AG10803 (cell line): ENCODE measurements around the gene TIPIN.

Experiments
- DNase-seq: peaks from one replicate; pipeline ENCODE4 v3.0.0; 2010; ENCODE audit warnings: low read depth
- H3K4me3 ChIP-seq: 2 replicates; pipeline ENCODE4 v1.5.1; 2011; ENCODE audit warnings: mild to moderate bottlenecking, low read length, control low read depth
- TF ChIP-seq, protein P1 (sequence below): conservative IDR thresholded peaks from 2 replicates; pipeline ENCODE4 v1.5.1; 2011; ENCODE audit warnings: mild to moderate bottlenecking, low read length, control low read depth, inconsistent platforms

Gene TIPIN

DNA sequence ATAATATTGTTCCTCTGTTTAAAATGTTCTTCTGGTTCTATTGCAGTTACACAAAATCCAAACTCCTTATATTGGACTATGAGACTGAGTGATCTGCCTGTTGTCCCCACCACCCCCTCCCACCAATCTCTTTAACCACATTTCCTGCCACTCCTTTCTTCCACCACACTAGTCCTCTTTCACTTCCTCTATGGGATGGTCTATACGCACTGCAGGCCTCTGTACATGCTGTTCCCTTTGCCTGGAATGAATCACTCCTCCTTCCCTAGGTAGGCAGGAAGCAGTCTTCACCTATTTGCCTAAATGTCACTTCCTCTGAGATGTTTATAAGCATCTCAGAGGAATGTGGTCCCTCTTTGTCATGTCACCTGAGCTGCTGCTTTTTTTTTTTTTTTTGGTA lies 34.2 kb upstream of the TIPIN start:
- H3K4me3 ChIP-seq, result no peak overlapping the region
- TF ChIP-seq, protein P1, sequence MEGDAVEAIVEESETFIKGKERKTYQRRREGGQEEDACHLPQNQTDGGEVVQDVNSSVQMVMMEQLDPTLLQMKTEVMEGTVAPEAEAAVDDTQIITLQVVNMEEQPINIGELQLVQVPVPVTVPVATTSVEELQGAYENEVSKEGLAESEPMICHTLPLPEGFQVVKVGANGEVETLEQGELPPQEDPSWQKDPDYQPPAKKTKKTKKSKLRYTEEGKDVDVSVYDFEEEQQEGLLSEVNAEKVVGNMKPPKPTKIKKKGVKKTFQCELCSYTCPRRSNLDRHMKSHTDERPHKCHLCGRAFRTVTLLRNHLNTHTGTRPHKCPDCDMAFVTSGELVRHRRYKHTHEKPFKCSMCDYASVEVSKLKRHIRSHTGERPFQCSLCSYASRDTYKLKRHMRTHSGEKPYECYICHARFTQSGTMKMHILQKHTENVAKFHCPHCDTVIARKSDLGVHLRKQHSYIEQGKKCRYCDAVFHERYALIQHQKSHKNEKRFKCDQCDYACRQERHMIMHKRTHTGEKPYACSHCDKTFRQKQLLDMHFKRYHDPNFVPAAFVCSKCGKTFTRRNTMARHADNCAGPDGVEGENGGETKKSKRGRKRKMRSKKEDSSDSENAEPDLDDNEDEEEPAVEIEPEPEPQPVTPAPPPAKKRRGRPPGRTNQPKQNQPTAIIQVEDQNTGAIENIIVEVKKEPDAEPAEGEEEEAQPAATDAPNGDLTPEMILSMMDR, result no peak
- no peak for DNase-seq

DNA sequence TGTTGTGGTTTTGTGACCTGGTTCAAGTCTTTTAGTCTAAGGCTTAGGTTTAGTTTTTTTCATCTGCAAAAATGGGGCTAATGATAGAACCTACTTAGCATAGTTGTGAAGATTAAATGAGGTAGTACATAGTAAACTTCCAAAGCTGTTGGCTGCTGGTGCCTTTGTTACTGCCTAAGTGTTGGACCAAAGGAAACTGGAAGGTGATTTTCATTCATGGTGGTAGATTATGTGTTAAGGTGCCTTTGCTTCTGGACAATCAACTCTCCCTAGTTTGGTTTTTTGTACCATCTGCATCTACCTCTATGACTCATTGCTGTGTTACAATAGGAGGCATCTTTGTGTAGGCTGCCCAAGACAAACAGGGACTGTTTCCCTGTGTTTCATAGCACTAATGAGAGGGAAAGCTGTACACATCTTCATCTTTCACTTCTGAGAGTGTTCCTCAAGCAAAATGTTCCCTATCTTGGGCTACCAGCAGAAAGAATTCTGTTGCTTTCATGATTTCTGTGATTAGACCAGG lies 33.4 kb upstream of the TIPIN start:
- H3K4me3 ChIP-seq, result no peak overlapping the region
- DNase-seq, result no peak
- TF ChIP-seq, protein P1, result no peak

DNA sequence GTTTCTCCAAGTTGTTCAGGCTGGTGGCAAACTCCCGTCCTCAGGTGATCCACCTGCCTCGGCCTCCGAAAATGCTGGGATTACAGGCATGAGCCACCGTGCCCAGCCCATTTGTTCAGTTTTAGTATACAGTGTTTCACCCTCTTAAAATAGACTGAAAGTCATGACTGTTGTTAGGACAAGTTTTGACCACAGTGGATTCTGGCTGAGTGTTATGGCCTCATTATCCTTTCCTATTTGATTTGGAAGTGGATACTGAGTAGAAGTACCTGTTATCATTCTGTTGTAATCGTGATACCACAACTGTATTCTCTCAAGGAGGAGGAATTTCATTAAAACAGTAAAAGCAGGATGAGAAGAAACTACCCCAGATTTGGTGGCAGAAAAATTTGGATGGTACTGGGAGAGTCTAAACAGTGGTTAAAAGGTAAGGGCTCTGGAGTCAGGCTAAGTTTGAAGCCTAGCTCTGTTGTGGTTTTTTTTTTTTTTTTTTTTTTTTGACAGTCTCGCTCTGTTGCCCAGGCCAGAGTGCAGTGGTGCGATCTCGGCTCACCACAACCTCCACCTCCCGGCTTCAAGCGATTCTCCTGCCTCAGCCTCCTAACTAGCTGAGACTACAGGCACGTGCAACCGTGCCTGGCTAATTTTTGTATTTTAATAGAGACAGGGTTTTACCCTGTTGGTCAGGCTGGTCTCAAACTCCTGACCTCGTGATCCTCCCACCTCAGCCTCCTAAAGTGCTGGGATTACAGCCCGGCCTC lies 32.8 kb upstream of the TIPIN start:
- H3K4me3 ChIP-seq, result no peak overlapping the region
- no peak for DNase-seq
- TF ChIP-seq, protein P1, result no peak

DNA sequence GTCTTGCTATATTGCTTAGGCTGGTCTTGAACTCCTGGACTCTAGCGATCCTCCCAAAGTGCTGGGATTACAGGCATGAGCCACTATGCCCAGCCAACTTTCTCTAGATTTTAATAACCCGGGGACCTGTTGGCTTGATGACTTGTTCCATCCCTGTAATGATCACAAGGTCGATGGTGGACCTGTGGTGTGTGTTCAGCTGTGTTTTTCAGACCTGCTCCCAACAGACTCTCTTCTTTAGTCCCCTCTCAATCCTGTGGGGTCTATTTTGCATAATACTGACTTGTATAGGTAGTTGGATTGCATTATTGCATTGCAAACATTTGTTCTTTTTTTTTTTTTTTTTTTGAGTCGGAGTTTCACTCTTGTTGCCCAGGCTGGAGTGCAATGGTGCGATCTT lies 32.1 kb upstream of the TIPIN start:
- no peak for DNase-seq
- TF ChIP-seq, protein P1, result no peak
- H3K4me3 ChIP-seq, result no peak overlapping the region

DNA sequence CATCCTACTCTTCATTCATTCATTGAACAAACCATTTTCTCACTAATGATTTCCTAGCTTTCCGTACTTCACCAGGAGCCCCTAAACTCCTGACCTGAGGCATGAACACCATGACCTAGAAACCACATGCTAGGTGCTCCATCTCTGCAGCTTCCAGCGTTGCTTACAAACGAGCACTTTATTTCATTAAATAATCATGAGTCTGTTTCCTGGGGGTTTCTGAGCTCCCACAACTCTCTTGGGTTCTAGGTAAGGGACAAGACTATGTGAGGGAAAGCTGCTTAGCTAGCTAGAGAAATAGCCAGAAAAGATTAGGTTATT lies 31.5 kb upstream of the TIPIN start:
- no peak for DNase-seq
- peak overlapping the region; percentile 84 for H3K4me3 ChIP-seq
- TF ChIP-seq, protein P1, result no peak

DNA sequence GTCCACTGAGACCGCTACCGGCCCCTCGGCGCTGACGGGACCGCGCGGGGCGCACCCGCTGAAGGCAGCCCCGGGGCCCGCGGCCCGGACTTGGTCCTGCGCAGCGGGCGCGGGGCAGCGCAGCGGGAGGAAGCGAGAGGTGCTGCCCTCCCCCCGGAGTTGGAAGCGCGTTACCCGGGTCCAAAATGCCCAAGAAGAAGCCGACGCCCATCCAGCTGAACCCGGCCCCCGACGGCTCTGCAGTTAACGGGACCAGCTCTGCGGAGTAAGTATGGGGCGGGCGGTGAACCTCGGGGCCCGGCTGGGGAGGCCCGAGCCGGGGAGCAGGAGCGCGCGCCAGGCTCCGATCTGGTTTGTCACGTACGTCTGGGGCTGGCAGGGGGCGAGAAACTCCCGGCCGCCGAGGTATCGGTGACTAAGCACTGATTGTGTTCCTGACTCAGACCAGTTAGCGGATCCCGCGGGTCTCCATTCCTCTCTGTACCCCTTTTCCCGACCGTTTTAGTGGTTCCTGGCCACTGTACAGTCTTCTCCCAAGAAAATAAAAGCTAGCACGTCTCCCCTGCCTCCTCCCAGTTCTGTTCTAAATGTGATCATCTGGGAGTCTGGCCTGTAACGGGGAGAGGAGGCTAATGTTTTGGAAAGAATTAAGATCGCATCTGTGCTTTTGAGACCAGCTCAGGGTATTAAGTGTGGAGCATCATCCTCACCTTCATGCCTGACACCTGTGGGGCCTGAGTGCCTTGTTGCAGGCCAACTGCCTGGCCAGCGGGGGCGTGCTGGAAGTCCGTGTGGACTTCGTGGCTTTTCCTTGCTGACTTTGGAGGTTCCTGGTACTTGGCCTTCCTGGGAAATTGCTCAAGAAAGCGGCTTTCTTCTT lies 30.9 kb upstream of the TIPIN start:
- peak; percentile 62 for DNase-seq

More for the DNA sequence above, 30.9 kb upstream of the TIPIN start:
- TF ChIP-seq, protein P1, result peak; percentile 53
- H3K4me3 ChIP-seq, result peak overlapping the region; percentile 84
